Brain microvascular endothelial cell (primary cell): ENCODE results near the gene CCS.

ENCODE experiments used
- DNase-seq: peaks from one replicate; pipeline ENCODE4 v3.0.0-alpha.2; 2020
- H3K27ac ChIP-seq: fragments of 250-450 bp; sonication (Bioruptor Pico); 2 replicates; pipeline ENCODE4 v1.5.1; 2020; ENCODE audit warnings: mild to moderate bottlenecking, moderate library complexity
- H3K27me3 ChIP-seq: fragments of 250-450 bp; sonication (Bioruptor Pico); replicated peaks from 2 replicates; pipeline ENCODE4 v1.5.1; 2020; ENCODE audit warnings: mild to moderate bottlenecking
- H3K36me3 ChIP-seq: fragments of 250-450 bp; sonication (Bioruptor Pico); replicated peaks from 2 replicates; pipeline ENCODE4 v1.5.1; 2020; ENCODE audit warnings: mild to moderate bottlenecking
- H3K4me3 ChIP-seq: 2 replicates; pipeline ENCODE4 v1.5.1; 2011; ENCODE audit warnings: low read depth, mild to moderate bottlenecking, control low read depth, low read length, moderate library complexity
- CTCF ChIP-seq: IDR thresholded peaks from 2 replicates; pipeline ENCODE4 v1.5.1; 2011; ENCODE audit warnings: low read depth, mild to moderate bottlenecking, moderate library complexity, low read length, control low read depth, inconsistent platforms; ENCODE audit errors: missing control alignments
- in situ Hi-C: cut with HindIII; loops from 2 replicates; pipeline ENCODE4 v1.10.0; 2017; ENCODE audit warnings: low sequenced_read_pairs, low pct_ligation_motif_present

Gene CCS

GRCh38 chr11:66646828-66647227 is 53.8 kb downstream of the CCS start:
- in situ Hi-C loops, result no loop called here
- no peak for TF ChIP-seq CTCF
- H3K27me3 ChIP-seq, result no peaks in the 10 kb centered on the region
- peaks cover 54% of the 10 kb centered on the region for H3K36me3 ChIP-seq
- H3K27ac ChIP-seq, result no peak overlapping the region
- no peak for DNase-seq
- H3K4me3 ChIP-seq, result no peak overlapping the region

- DNase-seq, result no peak
- in situ Hi-C loops, result no loop called here
- Histone ChIP-seq H3K27ac (no peak overlapping the region), H3K27me3 (no peaks in the 10 kb centered on the region), H3K36me3 (peaks cover 37% of the 10 kb centered on the region), H3K4me3 (no peak overlapping the region)
- TF ChIP-seq CTCF, result no peak
Measured at GRCh38 chr11:66649903-66650302, 56.9 kb downstream of the CCS start.

GRCh38 chr11:66651016-66651415 is 58.0 kb downstream of the CCS start:
- Histone ChIP-seq H3K27ac (no peak overlapping the region), H3K27me3 (no peaks in the 10 kb centered on the region), H3K4me3 (no peak overlapping the region), H3K36me3 (peaks cover 26% of the 10 kb centered on the region)
- no peak for DNase-seq
- in situ Hi-C loops, result no loop called here
- no peak for TF ChIP-seq CTCF

GRCh38 chr11:66652651-66653050 is 59.7 kb downstream of the CCS start:
- Histone ChIP-seq H3K4me3 (no peak overlapping the region), H3K27me3 (no peaks in the 10 kb centered on the region), H3K27ac (no peak overlapping the region), H3K36me3 (peaks cover 13% of the 10 kb centered on the region)
- in situ Hi-C loops, result no loop called here
- TF ChIP-seq CTCF, result no peak
- no peak for DNase-seq

- H3K27ac ChIP-seq, result no peak overlapping the region
- DNase-seq, result no peak
- H3K27me3 ChIP-seq, result no peaks in the 10 kb centered on the region
- H3K4me3 ChIP-seq, result no peak overlapping the region
- peaks cover 13% of the 10 kb centered on the region for H3K36me3 ChIP-seq
- TF ChIP-seq CTCF, result no peak
- in situ Hi-C loops, result no loop called here
Measured at GRCh38 chr11:66653123-66653522, 60.1 kb downstream of the CCS start.
